Measurements from ENCODE around the gene ZEB2. TPM values are rescaled to one million over a fixed set of nuclear protein-coding genes. Genes with fewer than 3 reads are reported as not detected.

Gene ZEB2
- total RNA-seq, 4 donors from 2014 or later = 21.7 to 52.1 (median 37.9) TPM

GRCh38 chr2:144402251-144402650 lies 117.7 kb downstream of the ZEB2 start:
- intact Hi-C loops (cut with DNase I) = no loop called here
- Histone ChIP-seq H3K4me1 (no peaks in the 10 kb centered on the region), H3K27me3 (no peaks in the 10 kb centered on the region), H3K9me3 (no peaks in the 10 kb centered on the region), H3K4me3 (replicated peaks in 1 of 3) (no peak overlapping the region), H3K27ac (no peak overlapping the region), H3K36me3 (no peaks in the 10 kb centered on the region)
- no peak for TF ChIP-seq CTCF (IDR thresholded peaks at IDR 0.05)
- TF ChIP-seq POLR2A (IDR thresholded peaks at IDR 0.05) = no peak
- 76 to 82% methylated on average over 6 of the region's 6 CpGs for WGBS, 2 donors
- DNase-seq = no peak

- intact Hi-C loops (cut with DNase I) = no loop called here
- Histone ChIP-seq H3K27me3 (no peaks in the 10 kb centered on the region), H3K4me3 (replicated peaks in 1 of 3) (no peak overlapping the region), H3K4me1 (no peaks in the 10 kb centered on the region), H3K9me3 (no peaks in the 10 kb centered on the region), H3K36me3 (peaks cover 0 to 2% of the 10 kb centered on the region in 2 donors), H3K27ac (no peak overlapping the region)
- no peak for DNase-seq
- WGBS, 2 donors = 94 to 96% methylated on average over 3 of the region's 3 CpGs
- TF ChIP-seq POLR2A (IDR thresholded peaks at IDR 0.05) = no peak
Measured at GRCh38 chr2:144401036-144401435, 118.9 kb downstream of the ZEB2 start.

- H3K27ac ChIP-seq = no peak overlapping the region
- no peak overlapping the region for H3K4me3 ChIP-seq (replicated peaks in 1 of 3)
- TF ChIP-seq CTCF (IDR thresholded peaks at IDR 0.05) = no peak
- TF ChIP-seq POLR2A (IDR thresholded peaks at IDR 0.05) = no peak
- intact Hi-C loops (cut with DNase I) = no loop called here
- H3K9me3 ChIP-seq = no peaks in the 10 kb centered on the region
- WGBS, 2 donors = 96% methylated on average over 6 of the region's 6 CpGs
- no peaks in the 10 kb centered on the region for H3K27me3 ChIP-seq
- H3K36me3 ChIP-seq = peaks cover 0 to 4% of the 10 kb centered on the region in 2 donors
- H3K4me1 ChIP-seq = no peaks in the 10 kb centered on the region
- no peak for DNase-seq
Measured at GRCh38 chr2:144396318-144396717, 123.6 kb downstream of the ZEB2 start.

- Histone ChIP-seq H3K27ac (no peak overlapping the region), H3K36me3 (no peaks in the 10 kb centered on the region), H3K4me3 (replicated peaks in 1 of 3) (no peak overlapping the region), H3K4me1 (no peaks in the 10 kb centered on the region), H3K27me3 (no peaks in the 10 kb centered on the region), H3K9me3 (no peaks in the 10 kb centered on the region)
- no peak for TF ChIP-seq CTCF (IDR thresholded peaks at IDR 0.05)
- no peak for TF ChIP-seq POLR2A (IDR thresholded peaks at IDR 0.05)
- DNase-seq = no peak
- WGBS, 2 donors = 92 to 95% methylated on average over 1 of the region's 1 CpG
- intact Hi-C loops (cut with DNase I) = no loop called here
Measured at GRCh38 chr2:144390424-144391020, 129.4 kb downstream of the ZEB2 start.

- no peaks in the 10 kb centered on the region for H3K9me3 ChIP-seq
- no peaks in the 10 kb centered on the region for H3K27me3 ChIP-seq
- no peak for TF ChIP-seq CTCF (IDR thresholded peaks at IDR 0.05)
- no peak for TF ChIP-seq POLR2A (IDR thresholded peaks at IDR 0.05)
- no peak for DNase-seq
- intact Hi-C loops (cut with DNase I) = no loop called here
- 48 to 62% methylated on average over 9 of the region's 9 CpGs for WGBS, 2 donors
- no peak overlapping the region for H3K27ac ChIP-seq
- H3K4me1 ChIP-seq = no peaks in the 10 kb centered on the region
- H3K4me3 ChIP-seq (replicated peaks in 1 of 3) = peak overlapping the region in 2 of 3 donors; percentile 31 to 43
- H3K36me3 ChIP-seq = no peaks in the 10 kb centered on the region
Measured at GRCh38 chr2:144389930-144390311, 130.0 kb downstream of the ZEB2 start.

Measured in thyroid gland (tissue), 4 donors.